GM19452 (cell line): Measurements from ENCODE around the gene STAB1.

ENCODE experiments used
- ATAC-seq: cut with Tn5 transposase; IDR thresholded peaks from one replicate; pipeline ENCODE4 v1.9.1; 2021; ENCODE audit not compliant: unreplicated experiment

STAB1 gene

DNA sequence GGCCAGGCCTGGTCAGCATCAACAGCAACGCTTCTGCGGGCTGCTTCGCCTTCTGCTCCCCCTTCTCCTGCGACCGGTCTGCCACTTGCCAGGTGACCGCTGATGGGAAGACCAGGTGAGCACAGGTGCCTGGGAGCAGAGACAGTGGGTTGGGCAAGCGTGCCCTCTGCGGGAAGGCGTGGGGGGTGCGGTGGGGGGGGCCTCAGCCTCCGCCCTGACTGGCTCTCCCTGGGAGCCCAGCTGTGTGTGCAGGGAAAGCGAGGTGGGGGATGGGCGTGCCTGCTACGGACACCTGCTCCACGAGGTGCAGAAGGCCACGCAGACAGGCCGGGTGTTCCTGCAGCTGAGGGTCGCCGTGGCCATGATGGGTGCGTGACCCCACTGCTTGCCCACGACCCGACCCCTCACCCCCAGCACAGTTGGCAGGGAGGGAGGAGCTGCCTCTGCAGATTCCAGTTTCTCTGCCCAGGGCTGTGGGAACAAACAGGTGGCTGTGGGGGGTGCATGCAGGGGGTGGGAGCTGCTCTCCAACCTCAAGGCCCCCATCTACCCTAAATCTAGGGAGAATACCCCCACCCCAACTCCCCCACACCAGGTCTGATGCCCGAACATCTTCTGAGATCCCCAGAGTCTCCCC, 8.8 kb downstream of the STAB1 start:
- ATAC-seq: no peak

- no peak for ATAC-seq
Measured at GRCh38 chr3:52504977-52505376, 9.8 kb downstream of the STAB1 start.

- ATAC-seq: no peak
Measured at GRCh38 chr3:52506266-52506966, 11.3 kb downstream of the STAB1 start.

GRCh38 chr3:52507359-52507758, 12.2 kb downstream of the STAB1 start:
- no peak for ATAC-seq

DNA sequence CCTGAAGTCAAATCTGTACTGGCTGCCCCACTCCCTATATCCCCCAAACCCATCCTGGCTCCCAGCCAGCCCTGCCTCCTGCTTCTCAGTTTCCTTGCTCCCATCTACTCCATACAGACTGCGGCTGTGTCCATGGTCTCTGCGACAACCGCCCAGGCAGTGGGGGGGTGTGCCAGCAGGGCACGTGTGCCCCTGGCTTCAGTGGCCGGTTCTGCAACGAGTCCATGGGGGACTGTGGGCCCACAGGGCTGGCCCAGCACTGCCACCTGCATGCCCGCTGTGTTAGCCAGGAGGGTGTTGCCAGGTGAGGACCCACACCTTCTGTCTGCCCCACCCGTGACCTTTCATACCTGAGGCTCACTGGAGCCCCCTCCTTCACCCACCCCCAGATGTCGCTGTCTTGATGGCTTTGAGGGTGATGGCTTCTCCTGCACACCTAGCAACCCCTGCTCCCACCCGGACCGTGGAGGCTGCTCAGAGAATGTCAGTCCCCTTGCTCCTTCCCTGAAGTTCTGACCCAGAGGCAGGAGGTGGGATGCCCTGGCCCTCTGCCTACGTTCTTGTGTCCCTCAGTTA, 14.7 kb downstream of the STAB1 start:
- no peak for ATAC-seq

DNA sequence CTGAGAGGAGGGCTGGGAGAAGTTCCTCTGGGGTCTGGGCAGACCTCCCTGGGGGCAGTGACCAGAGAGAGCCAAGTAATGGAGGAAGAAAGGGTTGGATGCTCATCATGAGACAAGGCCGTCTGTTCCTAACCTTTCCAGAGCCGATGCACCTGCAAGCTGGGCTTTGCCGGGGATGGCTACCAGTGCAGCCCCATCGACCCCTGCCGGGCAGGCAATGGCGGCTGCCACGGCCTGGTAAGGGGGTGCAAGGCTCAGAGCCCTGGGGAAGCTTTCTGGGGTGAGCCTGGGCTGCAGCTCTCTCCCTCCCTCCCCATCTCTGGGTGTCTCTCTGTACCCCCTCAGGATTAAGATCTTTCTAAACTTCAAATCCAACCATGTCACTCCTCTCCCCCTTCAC, 16.4 kb downstream of the STAB1 start:
- no peak for ATAC-seq

- ATAC-seq: no peak
Measured at GRCh38 chr3:52512105-52512504, 17.0 kb downstream of the STAB1 start.

- ATAC-seq: no peak
Measured at GRCh38 chr3:52512727-52513126, 17.6 kb downstream of the STAB1 start.

DNA sequence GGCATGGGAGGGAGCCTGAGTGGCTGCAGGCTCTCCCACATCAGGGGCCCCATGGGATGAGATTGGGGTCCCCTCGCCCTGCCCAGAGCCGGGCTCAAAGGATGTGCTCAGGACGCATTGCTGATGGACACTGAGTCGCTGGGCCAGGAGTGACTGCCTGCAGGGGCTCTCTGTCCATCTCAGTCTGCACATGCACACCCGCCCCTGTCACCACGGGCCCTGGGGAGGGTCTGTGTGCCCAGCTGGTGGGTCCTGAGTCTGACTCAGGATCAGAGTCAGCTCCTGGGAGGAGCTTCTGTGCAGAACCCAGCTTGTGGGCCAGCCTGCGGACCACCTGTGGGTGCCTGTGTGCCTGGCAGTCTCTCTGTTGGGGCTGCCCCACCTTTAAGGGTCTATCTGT, 18.1 kb downstream of the STAB1 start:
- no peak for ATAC-seq

GRCh38 chr3:52514576-52514975, 19.4 kb downstream of the STAB1 start:
- ATAC-seq: no peak

DNA sequence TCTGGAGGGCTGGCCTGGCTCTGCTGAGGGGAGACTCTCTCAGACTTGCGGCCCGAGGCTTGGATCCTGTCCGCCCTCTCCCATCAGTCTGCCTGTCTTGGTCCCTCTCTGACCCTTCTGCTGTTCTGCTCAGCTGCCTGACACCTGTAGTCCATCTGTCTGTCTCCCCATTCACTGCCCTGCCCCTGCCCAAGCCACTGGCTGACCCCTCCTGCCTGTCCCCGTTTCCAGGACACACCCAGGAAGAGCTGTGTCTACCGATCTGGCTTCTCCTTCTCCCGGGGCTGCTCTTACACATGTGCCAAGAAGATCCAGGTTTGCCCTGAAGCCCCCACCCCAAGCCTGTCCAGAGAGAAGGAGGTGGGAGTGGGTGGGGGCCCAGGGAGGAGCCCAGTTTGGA, 20.1 kb downstream of the STAB1 start:
- no peak for ATAC-seq

DNA sequence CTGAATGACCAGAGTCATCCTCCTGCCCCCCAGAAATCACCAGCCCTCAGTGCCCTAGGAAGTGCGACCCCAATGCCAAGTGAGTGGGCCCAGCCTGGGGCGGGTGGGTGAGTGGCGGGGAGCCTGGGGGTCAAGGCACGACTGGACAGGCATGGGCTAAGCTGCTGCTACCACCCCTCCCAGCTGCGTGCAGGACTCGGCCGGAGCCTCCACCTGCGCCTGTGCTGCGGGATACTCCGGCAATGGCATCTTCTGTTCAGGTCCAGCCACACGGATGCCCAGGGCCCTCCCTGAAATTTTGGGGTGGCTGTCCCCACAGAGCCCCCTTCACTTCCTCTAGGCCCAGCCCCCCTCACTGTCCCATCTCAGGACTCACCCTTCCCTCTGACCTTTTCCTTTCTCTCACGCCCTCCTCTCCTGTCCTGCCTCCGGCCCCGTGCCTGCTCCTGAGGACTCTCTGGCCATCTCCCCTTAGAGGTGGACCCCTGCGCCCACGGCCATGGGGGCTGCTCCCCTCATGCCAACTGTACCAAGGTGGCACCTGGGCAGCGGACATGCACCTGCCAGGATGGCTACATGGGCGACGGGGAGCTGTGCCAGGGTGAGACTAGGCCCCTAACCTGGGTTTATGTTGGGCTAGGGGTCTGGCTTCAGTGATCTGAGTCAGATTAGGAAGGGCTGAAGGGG, 21.5 kb downstream of the STAB1 start:
- no peak for ATAC-seq

DNA sequence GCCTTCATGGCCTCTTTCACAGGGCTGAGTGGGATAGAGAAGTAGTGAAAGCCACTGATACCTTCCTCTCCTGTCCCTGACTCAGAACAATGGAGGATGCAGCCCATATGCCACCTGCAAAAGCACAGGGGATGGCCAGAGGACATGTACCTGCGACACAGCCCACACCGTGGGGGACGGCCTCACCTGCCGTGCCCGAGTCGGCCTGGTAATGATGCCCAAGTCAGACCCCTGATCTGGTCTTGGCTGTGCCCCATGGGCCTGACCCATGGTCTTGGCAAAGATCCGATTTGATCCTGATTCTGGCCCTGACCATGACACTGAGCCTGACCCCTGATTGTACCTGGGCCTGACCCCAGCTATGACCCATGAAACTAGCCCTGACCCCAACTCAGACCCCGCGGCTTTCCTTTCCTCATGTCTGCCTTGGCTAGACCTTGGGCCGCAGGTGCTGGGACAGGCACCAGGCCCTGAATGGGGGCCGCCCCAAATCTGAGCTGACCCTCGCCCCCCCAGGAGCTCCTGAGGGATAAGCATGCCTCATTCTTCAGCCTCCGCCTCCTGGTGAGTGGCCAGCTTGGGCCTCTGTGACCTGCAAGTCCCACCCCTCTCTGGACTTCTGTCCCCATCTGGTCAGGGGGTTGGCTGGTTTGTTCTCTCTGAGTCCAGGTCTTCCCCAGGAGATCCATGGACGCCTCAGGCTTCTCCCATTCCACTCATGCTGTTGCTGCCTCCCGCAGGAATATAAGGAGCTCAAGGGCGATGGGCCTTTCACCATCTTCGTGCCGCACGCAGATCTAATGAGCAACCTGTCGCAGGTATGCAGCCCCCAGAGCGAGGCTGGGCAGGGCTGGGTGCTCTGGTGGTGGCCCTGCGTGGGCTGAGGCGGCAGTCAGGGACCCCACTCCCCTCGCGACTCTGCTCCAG, 22.9 kb downstream of the STAB1 start:
- no peak for ATAC-seq

DNA sequence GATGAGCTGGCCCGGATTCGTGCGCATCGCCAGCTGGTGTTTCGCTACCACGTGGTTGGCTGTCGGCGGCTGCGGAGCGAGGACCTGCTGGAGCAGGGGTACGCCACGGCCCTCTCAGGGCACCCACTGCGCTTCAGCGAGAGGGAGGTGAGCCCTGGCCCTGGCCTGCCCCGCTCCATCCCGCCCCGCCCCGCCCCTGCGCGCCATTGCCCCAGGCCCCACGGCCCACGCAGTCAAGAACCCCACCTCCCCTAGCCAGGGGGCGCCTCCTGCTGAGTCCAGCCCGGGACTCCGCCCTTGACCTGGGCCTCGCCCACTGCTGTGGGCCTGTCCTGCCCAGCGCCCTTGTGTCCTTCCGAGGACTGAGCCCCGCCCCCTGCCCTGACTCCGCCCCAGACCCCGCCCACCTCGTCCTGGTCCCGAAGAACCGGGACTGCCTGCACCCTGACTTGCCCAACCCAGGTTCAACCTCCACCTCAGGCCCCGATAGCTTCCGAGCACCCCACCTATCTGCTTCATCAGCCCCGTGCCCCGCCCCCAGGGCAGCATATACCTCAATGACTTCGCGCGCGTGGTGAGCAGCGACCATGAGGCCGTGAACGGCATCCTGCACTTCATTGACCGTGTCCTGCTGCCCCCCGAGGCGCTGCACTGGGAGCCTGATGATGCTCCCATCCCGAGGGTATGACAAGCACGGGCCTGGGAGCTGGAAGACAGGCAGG, 23.7 kb downstream of the STAB1 start:
- no peak for ATAC-seq

- ATAC-seq: no peak
Measured at GRCh38 chr3:52519445-52520140, 24.5 kb downstream of the STAB1 start.

DNA sequence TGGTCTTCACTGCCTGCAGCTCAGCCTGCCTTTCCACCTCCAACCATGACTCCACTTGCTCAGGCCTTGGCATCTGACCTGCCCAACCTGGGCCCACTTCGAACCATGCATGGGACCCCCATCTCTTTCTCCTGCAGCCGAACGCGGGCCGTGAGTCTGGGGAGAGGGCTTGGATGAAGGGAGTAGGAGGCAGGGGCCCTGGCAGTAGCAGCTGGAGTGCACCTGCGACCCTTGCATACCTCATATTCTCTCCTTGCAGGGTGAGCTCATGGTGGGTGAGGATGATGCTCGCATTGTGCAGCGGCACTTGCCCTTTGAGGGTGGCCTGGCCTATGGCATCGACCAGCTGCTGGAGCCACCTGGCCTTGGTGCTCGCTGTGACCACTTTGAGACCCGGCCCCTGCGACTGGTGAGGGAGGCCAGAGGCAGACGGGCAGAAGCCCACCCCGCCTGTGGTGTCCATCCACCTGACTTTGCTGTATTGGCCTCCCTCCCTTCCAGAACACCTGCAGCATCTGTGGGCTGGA, 25.1 kb downstream of the STAB1 start:
- ATAC-seq: no peak

GRCh38 chr3:52520716-52521487, 25.8 kb downstream of the STAB1 start:
- no peak for ATAC-seq

- ATAC-seq: no peak
Measured at GRCh38 chr3:52521488-52521824, 26.3 kb downstream of the STAB1 start.
